GM20431 (cell line): ENCODE results near the gene PTPN22.

Experiments used
- in situ Hi-C: fragments of 300-500 bp; cut with MseI, MboI; formaldehyde crosslinking; loops from one replicate; pipeline ENCODE4 v1.15.0; 2020; ENCODE audit warnings: low sequenced_read_pairs; ENCODE audit not compliant: unreplicated experiment

The PTPN22 gene

DNA sequence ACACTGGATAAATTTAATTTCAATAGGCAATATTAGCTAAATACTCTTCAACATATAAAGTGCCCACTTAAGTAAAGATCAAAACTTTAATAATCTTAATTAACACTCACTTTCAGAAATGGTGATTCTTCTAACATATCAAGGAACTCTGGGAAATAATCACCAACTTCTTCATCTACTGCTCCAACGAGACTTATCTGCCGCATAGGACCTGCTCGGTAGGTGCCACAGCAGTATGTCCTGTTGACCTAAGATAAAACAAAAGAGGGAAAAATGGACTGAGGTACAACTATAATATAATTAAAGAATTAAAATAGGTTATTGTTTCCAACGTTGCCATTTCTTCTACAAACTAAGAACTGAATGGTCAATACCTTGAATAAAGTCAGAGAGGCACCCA, 94.0 kb downstream of the PTPN22 start:
- in situ Hi-C loops, result no loop called here

DNA sequence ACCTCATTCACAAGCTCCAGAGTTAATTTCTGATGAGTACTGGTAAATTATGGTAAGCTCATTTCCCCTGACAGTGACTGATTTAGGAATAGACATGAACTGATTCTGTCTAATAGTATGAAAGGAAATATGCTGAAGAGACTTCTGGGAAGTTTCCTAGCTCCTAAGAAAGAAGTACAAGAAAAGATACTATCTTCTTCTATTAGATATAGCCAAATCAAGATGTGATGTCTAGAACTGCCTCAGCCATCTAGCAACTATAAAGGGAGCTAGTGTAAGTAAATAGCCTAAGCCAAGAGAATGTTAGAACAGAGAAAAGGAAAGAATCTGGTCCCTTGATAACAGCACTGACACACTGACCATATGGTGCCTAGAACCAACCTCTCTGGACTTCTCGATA, 101.5 kb downstream of the PTPN22 start:
- in situ Hi-C loops, result no loop called here

DNA sequence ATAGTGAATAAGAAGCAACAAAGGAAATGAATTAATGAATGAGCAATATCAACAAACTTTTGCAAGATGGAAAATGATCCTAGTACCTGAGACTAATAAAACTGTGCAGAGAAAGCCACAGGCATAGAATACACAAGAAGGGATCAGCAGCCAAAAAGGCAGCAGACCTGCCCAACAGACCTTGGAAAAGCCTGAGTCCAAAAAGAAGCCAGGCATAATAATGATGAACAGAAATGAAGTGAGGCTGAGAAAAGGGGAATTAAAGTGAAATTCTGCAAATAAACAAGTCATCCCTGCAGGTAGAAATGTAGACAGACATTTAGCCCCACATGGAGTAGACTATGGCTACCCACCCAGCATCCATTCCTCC, 101.9 kb downstream of the PTPN22 start:
- in situ Hi-C loops, result no loop called here

DNA sequence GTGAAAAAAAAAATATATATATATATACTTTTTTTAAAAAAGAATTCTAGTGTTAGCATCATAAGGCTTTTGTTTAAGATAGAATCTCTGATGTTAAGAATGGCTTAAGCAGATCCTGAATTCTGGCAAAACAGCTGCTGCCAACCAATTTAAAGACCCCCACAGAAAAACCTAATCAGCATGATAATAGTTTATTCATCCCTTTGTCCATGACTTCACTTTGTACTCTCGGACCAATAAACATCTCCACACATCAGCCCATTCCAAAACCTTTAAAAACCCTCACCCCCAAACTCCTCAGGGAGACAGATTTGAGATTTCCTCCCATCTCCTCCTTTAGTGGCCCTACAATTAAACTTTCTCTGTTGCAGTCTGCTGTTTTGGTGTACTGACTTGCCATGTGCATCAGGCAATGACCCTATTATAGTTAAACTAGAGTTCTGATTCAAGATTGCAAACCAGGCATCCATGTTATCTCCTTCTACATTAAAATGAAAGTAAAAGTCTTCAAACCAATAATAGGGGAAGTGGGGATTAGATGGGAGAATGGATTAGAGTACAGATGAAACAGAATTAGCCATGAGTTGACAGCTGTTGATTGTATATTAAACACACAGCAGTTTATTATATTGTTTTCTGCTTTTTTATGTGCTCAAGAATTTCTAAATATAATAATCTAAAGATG, 102.5 kb downstream of the PTPN22 start:
- in situ Hi-C loops, result no loop called here

DNA sequence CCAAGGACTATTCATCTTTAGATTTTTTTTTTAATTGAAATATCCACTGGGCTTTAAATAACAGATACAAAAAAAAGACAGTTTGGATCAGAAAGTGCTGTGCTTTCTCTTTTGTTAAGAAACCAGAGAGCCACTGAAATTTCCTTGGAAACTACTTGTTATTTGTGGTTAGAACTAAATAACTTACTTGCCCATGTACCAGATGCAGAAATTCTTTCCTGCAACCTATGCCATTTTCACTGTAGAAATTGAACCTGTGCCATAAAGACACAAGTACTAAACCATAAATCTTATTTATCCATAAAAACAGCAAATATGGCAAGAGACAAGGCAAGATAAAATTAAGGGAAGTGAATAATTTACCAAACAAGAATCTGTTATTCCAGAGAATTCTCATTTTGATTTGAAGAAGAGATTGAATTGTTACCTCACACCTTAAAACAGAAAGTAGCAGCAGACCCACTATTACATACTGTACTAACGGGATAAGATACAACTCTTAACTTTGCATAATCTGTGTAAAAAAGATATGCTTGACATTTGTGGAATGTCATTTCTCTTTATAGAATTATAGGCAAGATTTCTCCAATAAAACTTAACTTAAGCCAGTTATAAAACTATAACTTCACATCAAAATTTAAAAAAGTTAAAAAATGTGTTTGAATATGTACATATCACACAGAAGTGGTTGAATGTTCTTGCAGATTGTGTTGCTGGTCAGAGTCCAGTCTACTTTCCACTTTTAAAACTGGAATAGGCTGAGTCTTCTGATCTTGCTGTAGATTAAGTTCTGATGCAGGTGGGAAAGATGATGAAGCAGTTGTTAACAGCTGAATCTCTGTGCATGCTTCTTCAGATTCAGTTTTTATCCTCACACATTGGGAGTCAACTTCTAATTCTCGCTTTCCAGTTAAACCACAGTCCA, 105.9 kb downstream of the PTPN22 start:
- in situ Hi-C loops, result no loop called here
